Islet precursor cell (in vitro differentiated cells): ENCODE measurements around the gene NKX1-2.

Experiments used
- DNase-seq: peaks from one replicate; pipeline ENCODE4 v3.0.0-alpha.2; 2018

The NKX1-2 gene

GRCh38 chr10:124450012-124450782, at the start of gene NKX1-2:
TSS of gene NKX1-2 (minus strand) at chr10:124450035. CDS start at chr10:124449943, 92 bp downstream.
- no peak for DNase-seq

GRCh38 chr10:124498056-124498455, 48.2 kb upstream of the NKX1-2 start:
- no peak for DNase-seq

- DNase-seq = no peak
These were observed 47.5 kb upstream of the NKX1-2 start for GRCh38 chr10:124497196-124497881.

GRCh38 chr10:124496620-124497019, 46.8 kb upstream of the NKX1-2 start:
- no peak for DNase-seq

GRCh38 chr10:124496150-124496549, 46.3 kb upstream of the NKX1-2 start:
- DNase-seq = peak; percentile 80

GRCh38 chr10:124495725-124496124, 45.9 kb upstream of the NKX1-2 start:
- DNase-seq = no peak

GRCh38 chr10:124495162-124495561, 45.3 kb upstream of the NKX1-2 start:
- no peak for DNase-seq

- DNase-seq = peak; percentile 23
These were observed 44.4 kb upstream of the NKX1-2 start for GRCh38 chr10:124494046-124494807.

- DNase-seq = peak; percentile 36
These were observed 43.5 kb upstream of the NKX1-2 start for GRCh38 chr10:124493214-124493882.

DNA sequence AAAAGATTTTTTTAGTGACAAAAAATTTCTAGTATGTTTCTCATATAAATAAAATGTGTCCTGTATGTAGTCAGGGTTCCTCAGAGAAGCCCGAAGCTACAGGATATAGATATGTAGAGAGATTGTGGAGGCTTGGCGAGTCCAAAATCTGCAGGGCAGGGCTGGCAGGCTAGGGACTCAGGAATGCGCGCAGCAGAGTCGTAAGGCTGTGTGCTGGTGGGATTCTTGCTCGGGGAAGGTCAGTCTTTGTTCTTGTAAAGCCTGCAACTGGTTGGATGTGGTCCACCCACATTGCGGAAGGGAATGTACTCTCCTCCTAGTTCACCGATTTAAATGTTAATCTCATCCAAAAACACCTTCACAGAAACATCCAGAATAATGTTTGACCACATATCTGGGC, 42.4 kb upstream of the NKX1-2 start:
- peak; percentile 12 for DNase-seq

GRCh38 chr10:124491105-124491504, 41.3 kb upstream of the NKX1-2 start:
- no peak for DNase-seq

DNA sequence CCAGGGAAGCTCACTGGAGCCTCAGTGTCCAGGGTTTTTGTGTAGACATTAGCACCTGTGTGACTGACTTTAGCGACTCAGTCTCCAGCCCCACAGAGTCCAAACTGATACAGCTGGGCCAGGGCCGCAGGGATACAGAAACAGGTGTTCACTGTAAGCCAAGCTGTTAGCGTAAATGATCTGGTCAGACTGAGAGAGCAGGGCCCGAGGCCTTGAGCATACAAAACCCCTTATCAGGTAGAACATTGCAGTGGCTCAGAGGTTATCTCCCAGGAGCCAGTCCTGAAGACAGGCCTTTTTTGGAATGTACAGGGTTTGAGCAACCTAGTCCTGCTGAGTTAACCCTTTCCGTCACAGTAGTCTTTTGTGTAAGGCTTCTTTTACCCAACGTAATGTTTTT, 36.8 kb upstream of the NKX1-2 start:
- peak; percentile 52 for DNase-seq

DNA sequence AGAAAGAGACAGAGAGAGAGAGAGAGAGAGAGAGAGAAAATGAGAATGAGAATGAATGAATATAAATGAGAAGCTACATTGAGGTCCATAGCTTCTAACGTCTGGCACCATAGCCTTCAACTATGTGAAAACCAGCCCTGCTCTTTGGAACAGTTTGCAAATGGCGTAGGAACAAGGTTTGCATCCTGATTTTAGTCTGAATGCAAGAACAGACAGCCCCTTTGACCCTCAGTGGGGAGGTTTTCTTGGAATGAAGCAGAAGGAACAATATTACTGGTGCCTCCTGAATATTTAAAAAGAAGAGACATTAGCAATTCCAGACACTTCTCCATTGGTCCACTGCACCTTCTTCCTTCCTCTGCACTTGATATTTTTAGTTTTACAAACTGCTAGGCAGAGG, 34.8 kb upstream of the NKX1-2 start:
- DNase-seq = no peak

GRCh38 chr10:124484031-124484430, 34.2 kb upstream of the NKX1-2 start:
- DNase-seq = no peak

- DNase-seq = no peak
These were observed 33.0 kb upstream of the NKX1-2 start for GRCh38 chr10:124482876-124483275.

DNA sequence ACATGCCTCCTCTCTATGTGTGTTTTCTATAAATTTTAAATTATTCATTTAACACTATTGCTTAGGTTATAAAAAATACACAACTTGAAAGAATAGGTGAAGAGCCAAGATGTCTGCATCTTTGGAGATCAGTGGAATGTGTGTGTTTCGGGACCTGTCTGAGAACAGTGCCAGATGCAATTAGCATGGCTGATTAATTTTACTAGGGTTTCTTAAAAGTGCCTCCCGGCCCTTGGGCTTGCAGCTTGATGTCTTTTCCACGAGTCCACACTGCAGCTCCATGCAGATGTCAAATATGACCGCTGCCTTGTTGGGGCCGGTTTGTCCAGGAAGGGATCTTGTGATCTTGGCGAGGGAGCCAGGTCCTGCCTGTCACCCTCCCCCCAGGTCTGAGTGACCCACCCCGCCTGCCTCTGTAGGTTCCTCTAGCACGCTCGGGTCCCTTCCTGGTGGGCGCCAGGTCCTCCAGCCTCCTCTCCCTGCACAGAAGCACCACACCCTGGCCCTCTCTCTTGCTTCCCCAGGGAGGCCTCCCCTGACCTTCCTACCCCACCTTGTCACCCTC, 32.5 kb upstream of the NKX1-2 start:
- DNase-seq = no peak

DNA sequence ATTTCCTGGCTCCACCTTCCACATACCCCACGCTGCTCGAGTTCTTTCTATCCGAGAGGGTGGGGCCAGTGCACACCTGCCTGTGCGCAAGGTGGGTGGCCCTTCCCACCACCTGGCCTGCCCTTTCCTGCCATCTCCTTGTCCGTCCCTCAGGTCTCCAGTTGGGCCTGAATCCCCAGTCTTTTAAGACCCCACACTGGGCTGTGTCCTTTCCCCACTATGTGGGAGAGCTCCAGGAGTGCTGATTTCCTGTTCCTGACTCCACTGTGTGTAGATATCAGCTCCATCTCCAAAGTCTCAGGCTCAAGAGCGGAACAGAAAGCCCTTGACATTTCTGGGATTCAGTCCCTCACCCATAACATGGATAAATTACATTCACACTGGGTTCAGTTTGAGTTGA, 31.9 kb upstream of the NKX1-2 start:
- no peak for DNase-seq

GRCh38 chr10:124480860-124481259, 31.0 kb upstream of the NKX1-2 start:
- peak; percentile 72 for DNase-seq

DNA sequence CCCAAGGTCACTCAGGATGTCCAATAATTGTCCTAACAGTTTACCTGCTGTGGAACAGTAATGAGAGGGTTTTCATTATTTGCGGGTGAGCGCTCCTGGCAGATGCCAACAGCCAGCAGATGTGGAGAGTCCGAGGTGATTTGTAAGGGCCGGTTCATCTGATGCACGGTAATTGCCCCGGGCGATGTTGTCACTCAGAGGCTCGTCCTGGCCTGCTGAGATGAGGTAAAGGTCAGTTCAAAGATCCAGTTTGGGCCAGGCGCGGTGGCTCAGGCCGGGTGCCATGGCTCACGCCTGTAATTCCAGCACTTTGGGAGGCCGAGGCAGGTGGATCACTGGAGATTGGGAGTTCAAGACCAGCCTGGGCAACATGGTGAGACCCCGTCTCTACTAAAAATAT, 28.7 kb upstream of the NKX1-2 start:
- no peak for DNase-seq

- DNase-seq = peak; percentile 84
These were observed 28.0 kb upstream of the NKX1-2 start for GRCh38 chr10:124477614-124478363.

DNA sequence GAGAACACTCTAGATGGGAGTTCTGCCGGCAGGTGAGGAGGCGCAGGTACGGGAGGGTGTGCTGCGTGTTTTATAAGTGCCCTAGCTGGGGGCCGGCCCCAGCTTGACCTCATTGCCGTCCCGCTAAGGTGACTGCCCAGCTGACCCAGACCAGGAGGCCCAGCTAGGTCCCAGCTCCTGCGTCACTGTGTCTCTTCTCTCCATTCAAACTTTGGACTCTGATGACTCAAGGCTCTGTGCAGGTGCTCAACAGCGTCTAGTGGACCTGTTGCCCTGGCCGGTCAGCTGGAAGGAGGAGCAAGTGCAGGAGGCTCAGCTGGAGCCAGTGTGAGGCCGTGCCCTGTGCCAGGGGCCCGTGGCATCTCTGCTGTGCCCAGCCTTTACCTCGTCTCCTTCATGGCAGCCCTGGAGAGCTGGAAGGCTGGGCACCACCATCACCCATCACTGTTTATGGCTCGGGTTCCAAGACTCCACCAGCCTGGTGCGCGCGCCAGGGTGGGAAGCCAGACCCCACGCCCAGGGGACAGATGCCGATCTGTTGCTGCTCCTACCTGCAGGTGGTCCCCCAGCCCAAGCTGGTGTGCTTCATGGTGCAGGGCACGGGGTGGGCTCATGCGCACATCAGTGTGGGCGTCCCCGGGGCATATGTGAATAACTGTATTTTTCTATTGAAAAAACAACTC, 26.3 kb upstream of the NKX1-2 start:
- DNase-seq = no peak
